HG03558 (cell line): ENCODE data around the gene PPP2R5C.

ENCODE experiments used
- ATAC-seq: cut with Tn5 transposase; IDR thresholded peaks from one replicate; pipeline ENCODE4 v1.9.1; 2021; ENCODE audit warnings: moderate number of reproducible peaks; ENCODE audit not compliant: unreplicated experiment; ENCODE audit errors: extremely low read depth

PPP2R5C gene

GRCh38 chr14:101929096-101929495, 167.6 kb downstream of the PPP2R5C start:
- ATAC-seq: no peak

- ATAC-seq: no peak
Measured at GRCh38 chr14:101929946-101930345, 168.4 kb downstream of the PPP2R5C start.

- ATAC-seq: no peak
Measured at GRCh38 chr14:101932673-101933072, 171.2 kb downstream of the PPP2R5C start.

GRCh38 chr14:101933209-101933608, 171.7 kb downstream of the PPP2R5C start:
- no peak for ATAC-seq

- ATAC-seq: no peak
Measured at GRCh38 chr14:101934601-101935150, 173.2 kb downstream of the PPP2R5C start.

GRCh38 chr14:101937926-101938767, 176.6 kb downstream of the PPP2R5C start:
- ATAC-seq: no peak

GRCh38 chr14:101939646-101940170, 178.2 kb downstream of the PPP2R5C start:
- ATAC-seq: no peak

- ATAC-seq: no peak
Measured at GRCh38 chr14:101944451-101944850, 182.9 kb downstream of the PPP2R5C start.

- no peak for ATAC-seq
Measured at GRCh38 chr14:101945171-101945570, 183.7 kb downstream of the PPP2R5C start.

- no peak for ATAC-seq
Measured at GRCh38 chr14:101947577-101947903, 186.0 kb downstream of the PPP2R5C start.

GRCh38 chr14:101947904-101948665, 186.6 kb downstream of the PPP2R5C start:
- ATAC-seq: peak; percentile 95

GRCh38 chr14:101948666-101949216, 187.2 kb downstream of the PPP2R5C start:
- no peak for ATAC-seq

GRCh38 chr14:101950100-101950499, 188.6 kb downstream of the PPP2R5C start:
- no peak for ATAC-seq

- no peak for ATAC-seq
Measured at GRCh38 chr14:101950516-101951215, 189.2 kb downstream of the PPP2R5C start.

- ATAC-seq: no peak
Measured at GRCh38 chr14:101953151-101953550, 191.6 kb downstream of the PPP2R5C start.

GRCh38 chr14:101954501-101954900, 193.0 kb downstream of the PPP2R5C start:
- ATAC-seq: no peak

- no peak for ATAC-seq
Measured at GRCh38 chr14:101955695-101956161, 194.2 kb downstream of the PPP2R5C start.

- no peak for ATAC-seq
Measured at GRCh38 chr14:101956179-101956885, 194.8 kb downstream of the PPP2R5C start.
